ENCODE measurements around the gene PHF5A.

PHF5A gene

GRCh38 chr22:41429232-41429950 is 39.1 kb downstream of the PHF5A start:
- H3K4me3 ChIP-seq (ENCODE audit: low read depth, low read length) = no peak overlapping the region
- no peak for DNase-seq (ENCODE audit: low read depth)

- no peak for DNase-seq (ENCODE audit: low read depth)
- no peak overlapping the region for H3K4me3 ChIP-seq (ENCODE audit: low read depth, low read length)
Measured at GRCh38 chr22:41425660-41426365, 42.7 kb downstream of the PHF5A start.

- DNase-seq (ENCODE audit: low read depth) = no peak
- H3K4me3 ChIP-seq (ENCODE audit: low read depth, low read length) = no peak overlapping the region
Measured at GRCh38 chr22:41418717-41419116, 49.8 kb downstream of the PHF5A start.

GRCh38 chr22:41417622-41418390 is 50.7 kb downstream of the PHF5A start:
- no peak overlapping the region for H3K4me3 ChIP-seq (ENCODE audit: low read depth, low read length)
- no peak for DNase-seq (ENCODE audit: low read depth)

GRCh38 chr22:41415554-41415953 is 52.9 kb downstream of the PHF5A start:
- DNase-seq (ENCODE audit: low read depth) = no peak
- H3K4me3 ChIP-seq (ENCODE audit: low read depth, low read length) = no peak overlapping the region

GRCh38 chr22:41411021-41411851 is 57.3 kb downstream of the PHF5A start:
- no peak for DNase-seq (ENCODE audit: low read depth)
- no peak overlapping the region for H3K4me3 ChIP-seq (ENCODE audit: low read depth, low read length)

- no peak for DNase-seq (ENCODE audit: low read depth)
- H3K4me3 ChIP-seq (ENCODE audit: low read depth, low read length) = no peak overlapping the region
Measured at GRCh38 chr22:41410311-41410751, 58.2 kb downstream of the PHF5A start.

Data from skeletal muscle cell (primary cell).